Endothelial cell of umbilical vein (primary cell): ENCODE measurements around the gene IL3. TPM values are rescaled to one million over a fixed set of nuclear protein-coding genes. Genes with fewer than 3 reads are reported as not detected.

Source experiments
- BruUV-seq: library from RNA; stranded (reverse); fragments of 400-500 nt; replicated peaks from 2 replicates; lab custom pipeline; 2021; lab: Mats Ljungman, UMichigan
- CTCF ChIA-PET: fragments of 300-600, 350-600 bp; sonication (Branson Sonifier 250); formaldehyde crosslinking; loops from one replicate; lab custom pipeline; 2021; ENCODE audit warnings: antibody characterized with exemption, inconsistent platforms; lab: Charles Lee
- POLR2A ChIA-PET: fragments of 300-600, 350-600 bp; sonication (Branson Sonifier 250); formaldehyde crosslinking; loops from one replicate; lab custom pipeline; 2021; ENCODE audit warnings: antibody characterized with exemption, inconsistent platforms; lab: Charles Lee
- DNase-seq: peaks from one replicate; pipeline ENCODE4 v3.0.0-alpha.2; 2011; ENCODE audit warnings: low read depth, low spot score
- FAIRE-seq: peaks from 2 replicates; lab custom pipeline; 2011; peaks lifted over from hg19 to GRCh38; lab: Jason Lieb, UNC
- H2AFZ ChIP-seq: 2 replicates; pipeline ENCODE4 v1.6.0; 2012; ENCODE audit warnings: low read depth, low read length, control low read depth, inconsistent platforms
- H3K27ac ChIP-seq: 2 replicates; pipeline ENCODE4 v1.5.1; 2011; ENCODE audit warnings: low read depth, mild to moderate bottlenecking, control low read depth, low read length, moderate library complexity; ENCODE audit not compliant: insufficient read depth
- H3K27me3 ChIP-seq, 2 experiments: 2 replicates each; pipeline versions ENCODE4 v1.6.0 to v1.6.1; 2011; ENCODE audit warnings: low read length in 2 of 2, mixed read lengths in 1 of 2; ENCODE audit not compliant: control insufficient read depth in 2 of 2, insufficient read depth in 2 of 2
- H3K36me3 ChIP-seq, 2 experiments: 2 replicates in 1 of 2; 3 replicates in 1 of 2; pipeline ENCODE4 v1.5.1; 2011; ENCODE audit warnings: low read length in 2 of 2, mild to moderate bottlenecking in 1 of 2, moderate library complexity in 1 of 2; ENCODE audit not compliant: control insufficient read depth in 2 of 2, insufficient read depth in 2 of 2; ENCODE audit errors: extremely low read depth in 1 of 2
- H3K4me1 ChIP-seq: 3 replicates; pipeline ENCODE4 v1.5.1; 2011; ENCODE audit warnings: mild to moderate bottlenecking, low read length; ENCODE audit not compliant: control insufficient read depth, insufficient read depth; ENCODE audit errors: extremely low read depth
- H3K4me2 ChIP-seq: 2 replicates; pipeline ENCODE4 v1.6.1; 2011; ENCODE audit warnings: low read length, control low read depth, mixed read lengths; ENCODE audit not compliant: insufficient read depth
- H3K4me3 ChIP-seq, 3 experiments: fragments of 200-600 bp in 1 of 3; sonication (generic), shearing (Covaris generic) in 1 of 3; replicated peaks in 1 of 3; 2 replicates each; pipeline ENCODE4 v1.5.1; 2011 to 2016; ENCODE audit warnings: control low read depth in 3 of 3, low read length in 3 of 3, mild to moderate bottlenecking in 2 of 3, inconsistent platforms in 1 of 3, low read depth in 1 of 3, moderate library complexity in 1 of 3; ENCODE audit not compliant: insufficient read depth in 1 of 3
- H3K79me2 ChIP-seq: 2 replicates; pipeline ENCODE4 v1.6.0; 2012; ENCODE audit warnings: low read length, inconsistent platforms; ENCODE audit not compliant: control insufficient read depth, insufficient read depth
- H3K9ac ChIP-seq: replicated peaks from 2 replicates; pipeline ENCODE3; 2011; ENCODE audit warnings: low read length, control low read depth; ENCODE audit not compliant: insufficient read depth; ENCODE audit errors: extremely low read depth
- H3K9me1 ChIP-seq: replicated peaks from 3 replicates; pipeline ENCODE4 v1.6.0; 2011; ENCODE audit warnings: mild to moderate bottlenecking, low read length; ENCODE audit not compliant: control insufficient read depth, insufficient read depth; ENCODE audit errors: extremely low read depth
- H3K9me3 ChIP-seq: replicated peaks from 2 replicates; pipeline ENCODE4 v1.5.1; 2012; ENCODE audit warnings: low read length, inconsistent platforms; ENCODE audit not compliant: control insufficient read depth, insufficient read depth
- H4K20me1 ChIP-seq: replicated peaks from 2 replicates; pipeline ENCODE3; 2011; ENCODE audit warnings: mild to moderate bottlenecking, low read length; ENCODE audit not compliant: control insufficient read depth, insufficient read depth; ENCODE audit errors: extremely low read depth
- CTCF ChIP-seq, 2 donors: IDR thresholded peaks; 1 replicate in 1 of 2; 2 replicates in 1 of 2; pipeline ENCODE4 v1.5.1; 2011; ENCODE audit warnings: low read length in 2 of 2, mild to moderate bottlenecking in 2 of 2, moderate library complexity in 2 of 2, control low read depth in 1 of 2, inconsistent platforms in 1 of 2, low read depth in 1 of 2; ENCODE audit not compliant: insufficient read depth in 1 of 2; ENCODE audit errors: extremely low read depth in 1 of 2
- EZH2 ChIP-seq: IDR thresholded peaks from 2 replicates; pipeline ENCODE4 v1.6.1; 2012; ENCODE audit warnings: borderline replicate concordance, low read depth, mild to moderate bottlenecking, moderate library complexity, low read length, inconsistent platforms; ENCODE audit not compliant: severe bottlenecking
- FOS ChIP-seq: IDR thresholded peaks from 2 replicates; pipeline ENCODE4 v1.6.1; 2011; ENCODE audit warnings: mild to moderate bottlenecking, low read length, moderate library complexity, borderline replicate concordance; ENCODE audit not compliant: insufficient read depth
- GATA2 ChIP-seq: IDR thresholded peaks from 2 replicates; pipeline ENCODE4 v1.7.0; 2011; ENCODE audit warnings: low read depth, mild to moderate bottlenecking, moderate library complexity, mixed read lengths, low read length; ENCODE audit not compliant: insufficient read length, insufficient read depth
- JUN ChIP-seq: IDR thresholded peaks from 2 replicates; pipeline ENCODE4 v1.6.1; 2011; ENCODE audit warnings: borderline replicate concordance, low read depth; ENCODE audit not compliant: insufficient read length, insufficient read depth
- MAX ChIP-seq: IDR thresholded peaks from 2 replicates; pipeline ENCODE4 v1.6.1; 2011; ENCODE audit not compliant: insufficient read depth, insufficient read length
- MYC ChIP-seq: IDR thresholded peaks from one replicate; pipeline ENCODE4 v1.6.1; 2011; ENCODE audit warnings: mild to moderate bottlenecking, low read depth, low read length
- POLR2A ChIP-seq: IDR thresholded peaks from 2 replicates; pipeline ENCODE4 v1.6.1; 2012; ENCODE audit warnings: low read depth, mild to moderate bottlenecking, control low read depth, low read length
- POLR2AphosphoS5 ChIP-seq: IDR thresholded peaks from 2 replicates; pipeline ENCODE4 v1.6.1; 2012; ENCODE audit warnings: low read depth, mild to moderate bottlenecking, control low read depth, low read length, moderate library complexity; ENCODE audit not compliant: insufficient read depth
- dilution Hi-C: fragments of 300-500 bp; cut with MboI; formaldehyde crosslinking; loops from one replicate; pipeline ENCODE4 v1.15.0; 2019; ENCODE audit warnings: low sequenced_read_pairs; ENCODE audit not compliant: extremely low pct_ligation_motif_present
- intact Hi-C: fragments of 100-400 bp; cut with micrococcal nuclease; formaldehyde crosslinking; loops from one replicate; pipeline ENCODE4 v1.10.0; 2022
- polyA plus RNA-seq, 4 experiments: library from polyadenylated mRNA; depleted of rRNA in 3 of 4; stranded (reverse) in 3 of 4; unstranded in 1 of 4; fragments of >200 nt; gene quantifications; 2 replicates each; pipeline versions ENCODE4 v1.2.1 to v1.2.3, GENCODE V29; 2011 to 2012; ENCODE audit warnings: missing spikeins in 1 of 4
- total RNA-seq: library from RNA; stranded (reverse); gene quantifications from 2 replicates; pipeline ENCODE4 v1.2.3, GENCODE V29; 2021

Gene IL3
- total and polyA plus RNA-seq, 2 donors (not counting 3 experiments of a cell fraction or from before 2014, with no cell fraction given), result not detected

- H3K4me2 ChIP-seq, result no peak overlapping the region
- H3K4me3 ChIP-seq, result no peak overlapping the region
- no peaks in the 10 kb centered on the region for H3K36me3 ChIP-seq
- BruUV-seq, result no TSS peak
- H4K20me1 ChIP-seq, result no peaks in the 10 kb centered on the region
- no peak overlapping the region for H2AFZ ChIP-seq
- FAIRE-seq, result no peak
- dilution Hi-C loops, result no loop called here
- no peaks in the 10 kb centered on the region for H3K9me1 ChIP-seq
- no peak for DNase-seq
- intact Hi-C loops, result no loop called here
- no peaks in the 10 kb centered on the region for H3K9me3 ChIP-seq
- H3K4me1 ChIP-seq, result no peaks in the 10 kb centered on the region
- ChIA-PET CTCF (interaction anchor here (1.4 to 1.8 kb wide), 2 partner anchors 51 to 470 kb away, joined by 4 read pairs; no protein-coding TSS in a partner anchor), POLR2A (no interaction called here)
- peaks cover 0 to 1% of the 10 kb centered on the region in 2 experiments for H3K27me3 ChIP-seq
- no peak overlapping the region for H3K9ac ChIP-seq
- no peak overlapping the region for H3K27ac ChIP-seq
- no peak for TF ChIP-seq POLR2A
- TF ChIP-seq CTCF (IDR thresholded peaks at IDR 0.05; ENCODE audit: extremely low read depth in 1 of 2, insufficient read depth in 1 of 2, low read depth in 1 of 2, low read length in 2 of 2), result no peak
- no peak for TF ChIP-seq JUN
- no peak for TF ChIP-seq GATA2
- no peak for TF ChIP-seq MAX
- TF ChIP-seq FOS, result no peak
- TF ChIP-seq MYC, result no peak
- TF ChIP-seq EZH2, result no peak
- TF ChIP-seq POLR2AphosphoS5, result no peak
- H3K79me2 ChIP-seq, result no peaks in the 10 kb centered on the region
These were observed 1.3 kb upstream of the IL3 start for GRCh38 chr5:132059043-132059695.
